Cortex of kidney (tissue), 1 donor: ENCODE measurements around the gene RNU1-1.
"Not testable (repeated sequence)": the region's sequence is repeated elsewhere in the genome, so short reads cannot be mapped to it uniquely, and the experiment has no call there.

Experiments used
- DNase-seq: peaks from one replicate; lab custom pipeline; 2025; lab: John Stamatoyannopoulos, UW

The RNU1-1 gene

DNA sequence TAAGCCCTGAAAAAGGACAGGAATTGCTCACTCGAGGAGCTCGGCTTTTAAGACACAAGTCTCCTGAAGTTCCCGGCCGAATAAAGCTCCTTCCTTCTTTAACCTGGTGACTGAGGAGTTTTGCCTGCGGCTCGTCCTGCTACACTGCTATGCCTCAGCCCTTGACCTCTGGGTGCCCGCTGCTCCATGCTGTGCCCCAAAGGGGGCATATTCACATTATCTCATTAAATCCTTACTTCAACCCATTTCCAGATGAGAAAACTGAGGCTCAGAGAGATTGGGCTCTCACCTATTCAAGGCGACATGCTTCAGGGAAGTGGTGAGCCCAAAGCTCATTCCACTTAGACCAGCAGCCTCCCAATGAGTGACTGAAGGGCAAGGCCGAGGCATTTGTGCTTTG lies 20.4 kb downstream of the RNU1-1 start:
- not testable (repeated sequence) for DNase-seq

DNA sequence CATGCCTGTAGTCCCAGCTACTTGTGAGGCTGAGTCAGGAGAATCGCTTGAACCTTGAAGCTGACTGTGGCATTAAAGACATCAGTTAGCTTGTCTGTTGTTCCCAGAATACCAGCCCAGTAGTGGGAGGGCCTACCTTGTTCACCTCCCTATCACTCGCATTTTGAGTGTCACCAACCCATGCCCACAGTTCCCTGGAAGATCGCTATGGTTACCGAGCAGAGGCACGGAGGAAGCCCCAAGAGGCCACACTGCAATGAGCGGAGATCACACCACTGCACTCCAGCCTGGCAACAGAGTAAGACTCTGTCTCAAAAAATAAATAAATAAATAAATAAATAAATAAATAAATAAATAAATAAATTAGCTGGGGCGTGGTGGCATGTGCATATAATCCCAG lies 21.1 kb downstream of the RNU1-1 start:
- DNase-seq: not testable (repeated sequence)

DNA sequence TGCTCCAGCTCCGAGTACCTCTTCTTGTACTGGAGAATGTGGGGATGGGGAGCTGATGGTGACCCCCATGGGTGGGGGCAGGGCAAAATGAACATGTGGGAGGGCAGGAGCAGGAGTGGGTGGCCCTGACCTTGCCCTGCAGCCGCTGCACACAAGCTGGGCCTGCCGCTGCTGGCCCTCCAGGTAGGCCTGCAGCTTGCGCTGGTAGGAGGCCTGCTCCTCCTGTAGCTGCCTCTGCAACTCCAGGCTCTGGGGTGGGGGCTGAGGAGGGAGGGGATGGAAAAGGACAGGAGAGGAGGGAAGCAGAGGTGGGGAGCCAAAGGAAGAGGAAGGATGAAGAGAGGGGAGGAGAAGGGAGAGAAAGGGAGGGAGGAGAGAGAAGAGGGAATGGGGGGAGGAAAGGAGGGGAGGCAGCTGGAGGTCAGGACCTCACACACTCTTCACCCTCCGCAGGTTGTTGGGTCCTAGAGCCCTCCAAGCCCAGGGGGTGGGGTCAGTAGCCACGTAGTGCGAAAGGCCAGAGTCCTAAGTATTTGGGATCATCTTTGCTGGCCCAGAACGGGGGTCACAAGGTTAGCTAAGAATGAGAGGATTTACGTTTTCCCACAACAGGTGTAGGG lies 22.9 kb downstream of the RNU1-1 start:
- no peak for DNase-seq

DNA sequence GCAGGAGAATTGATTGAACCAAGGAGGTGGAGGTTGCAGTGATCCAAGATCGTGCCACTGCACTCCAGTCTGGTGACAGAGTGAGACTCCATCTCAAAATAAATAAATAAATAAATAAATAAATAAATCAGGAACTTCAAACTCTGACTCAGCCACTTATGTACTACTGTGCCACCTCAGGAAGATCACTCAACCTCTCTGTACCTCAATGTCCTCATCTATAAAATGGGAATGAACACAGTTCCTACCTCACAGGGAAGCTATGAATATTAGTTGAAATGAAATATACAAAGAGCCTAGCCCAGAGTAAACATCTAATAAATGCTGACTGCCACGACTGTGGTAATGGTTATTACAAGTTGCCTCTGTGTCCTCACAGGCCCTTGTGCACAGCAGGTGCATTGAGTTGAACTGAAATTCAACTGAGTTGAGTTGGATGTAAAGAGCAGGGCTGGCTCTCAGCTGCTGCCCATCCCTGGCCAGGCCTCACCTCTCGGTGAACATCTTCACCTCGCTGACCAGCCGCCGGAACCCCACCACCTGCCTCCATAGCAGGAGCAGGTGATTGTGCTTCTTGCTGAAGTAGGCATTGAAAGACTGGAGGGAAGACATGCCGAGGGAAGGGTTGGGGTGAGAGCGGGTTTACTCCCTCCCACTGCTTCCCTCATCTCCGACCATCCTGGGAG lies 24.7 kb downstream of the RNU1-1 start:
- DNase-seq: not testable (repeated sequence)

DNA sequence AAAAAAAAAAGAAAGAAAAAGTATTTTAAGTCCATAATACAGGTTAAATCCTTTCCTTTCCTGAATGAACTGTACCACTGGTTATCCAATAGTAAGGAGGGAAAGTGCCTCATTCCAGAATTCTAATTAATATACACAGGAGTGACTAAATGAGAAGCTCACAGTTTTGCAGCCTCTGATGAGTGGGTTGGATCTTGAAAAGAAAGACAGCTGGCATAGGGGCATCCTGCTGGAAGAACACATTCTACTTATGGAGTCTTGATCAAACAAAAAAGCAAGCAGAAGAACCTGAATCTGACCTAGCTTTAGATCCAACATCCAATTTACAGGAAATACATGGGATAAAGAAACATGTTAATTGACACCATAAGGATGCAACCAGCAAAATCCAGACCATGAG lies 27.1 kb downstream of the RNU1-1 start:
- not testable (repeated sequence) for DNase-seq

DNA sequence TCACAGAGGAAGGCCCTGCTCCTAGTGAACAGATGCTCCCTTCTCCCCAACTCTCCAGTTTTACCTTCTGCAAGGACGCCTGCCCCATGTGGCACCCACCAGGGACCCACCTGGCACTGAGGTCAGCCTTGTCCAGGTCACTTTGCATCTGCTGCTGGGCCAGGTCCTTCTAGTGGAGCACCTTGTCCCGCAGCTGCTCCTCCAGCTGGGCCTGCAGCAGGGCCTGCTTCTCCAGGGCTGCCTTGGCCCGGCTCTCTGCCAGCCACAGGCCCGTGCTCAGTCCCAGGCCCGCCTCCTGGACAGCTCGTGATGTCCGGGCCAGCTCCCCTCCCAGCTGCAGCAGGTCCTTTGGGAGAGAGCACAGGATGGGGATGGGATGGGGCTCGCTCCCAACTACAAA lies 27.8 kb downstream of the RNU1-1 start:
- DNase-seq: not testable (repeated sequence)

DNA sequence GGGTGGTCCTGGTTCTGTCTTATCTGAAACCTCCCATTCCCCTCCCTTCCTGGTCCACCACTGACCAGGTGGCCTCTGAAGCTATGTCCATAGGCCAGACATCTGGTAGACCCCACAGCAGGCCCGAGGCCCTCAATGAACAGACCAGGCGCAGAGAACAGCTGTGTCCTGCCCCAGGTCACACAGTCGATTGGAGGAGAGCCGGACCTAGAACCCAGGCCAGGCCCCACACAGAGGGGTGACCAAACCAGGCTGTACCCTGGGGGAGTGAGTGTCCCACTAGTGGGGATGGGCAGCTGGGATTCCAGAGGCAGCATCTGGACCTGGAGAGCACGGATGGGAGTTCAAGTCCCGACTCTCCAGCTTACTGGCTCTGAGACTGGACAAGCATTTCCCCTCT lies 29.2 kb downstream of the RNU1-1 start:
- no peak for DNase-seq

DNA sequence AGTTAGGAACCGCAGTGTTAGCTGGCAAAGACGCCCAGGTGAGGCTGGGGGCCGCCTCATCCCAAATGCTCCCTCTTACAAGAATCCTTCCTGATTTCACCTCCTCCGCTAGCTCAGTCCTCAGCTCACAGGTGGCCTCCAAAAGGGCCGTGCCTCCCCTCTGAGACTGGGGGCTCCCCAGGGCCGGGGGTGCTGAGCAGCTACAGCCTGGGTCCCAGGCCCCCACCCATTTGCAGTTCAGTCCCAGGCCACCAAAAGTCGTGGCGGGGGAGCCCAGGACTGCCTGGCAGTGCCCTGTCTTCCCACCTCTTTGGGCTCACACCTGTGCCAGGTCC lies 29.6 kb downstream of the RNU1-1 start:
- no peak for DNase-seq

DNA sequence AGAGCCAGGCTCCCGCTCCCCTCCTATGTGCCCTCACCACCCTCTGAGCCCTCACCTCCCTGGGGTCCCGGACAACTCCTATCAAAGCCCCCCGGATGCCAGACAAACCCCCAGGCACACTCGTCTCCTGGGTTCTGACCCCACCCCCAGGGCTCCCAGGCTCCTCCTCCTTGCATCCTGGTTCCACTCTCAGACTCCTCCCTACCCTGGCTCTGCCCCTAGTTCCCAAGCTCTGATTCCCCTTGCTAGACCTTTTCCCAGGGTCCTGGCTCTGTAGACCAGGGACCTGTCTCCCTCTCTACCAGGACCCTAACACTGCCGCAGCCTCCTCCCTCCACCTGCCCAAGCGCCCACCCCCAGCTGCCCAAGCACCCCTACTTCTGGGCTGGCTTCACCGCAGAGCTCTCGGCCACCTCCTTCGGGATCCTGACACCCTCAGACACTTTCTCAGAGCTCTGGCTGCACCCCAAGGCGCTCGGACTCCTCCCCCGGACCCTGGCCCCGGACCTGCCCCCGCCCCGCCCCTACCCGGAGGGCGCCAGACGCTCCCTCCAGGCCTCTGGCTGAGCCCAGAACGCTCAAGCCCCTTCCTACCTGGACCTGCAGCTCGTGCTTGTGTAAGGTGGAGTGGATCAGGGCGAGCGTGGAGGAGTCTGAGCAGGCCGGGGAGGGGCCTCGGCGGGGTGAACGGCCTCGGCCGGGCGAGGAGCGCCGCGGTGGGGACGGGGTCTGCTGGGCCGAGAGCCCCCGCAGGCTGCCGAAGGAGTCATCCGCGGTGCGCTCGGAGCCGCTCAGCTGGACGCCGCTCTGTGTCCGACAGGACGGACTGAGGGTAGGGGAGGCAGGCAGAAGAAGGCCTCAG lies 30.2 kb downstream of the RNU1-1 start:
- not testable (repeated sequence) for DNase-seq

DNA sequence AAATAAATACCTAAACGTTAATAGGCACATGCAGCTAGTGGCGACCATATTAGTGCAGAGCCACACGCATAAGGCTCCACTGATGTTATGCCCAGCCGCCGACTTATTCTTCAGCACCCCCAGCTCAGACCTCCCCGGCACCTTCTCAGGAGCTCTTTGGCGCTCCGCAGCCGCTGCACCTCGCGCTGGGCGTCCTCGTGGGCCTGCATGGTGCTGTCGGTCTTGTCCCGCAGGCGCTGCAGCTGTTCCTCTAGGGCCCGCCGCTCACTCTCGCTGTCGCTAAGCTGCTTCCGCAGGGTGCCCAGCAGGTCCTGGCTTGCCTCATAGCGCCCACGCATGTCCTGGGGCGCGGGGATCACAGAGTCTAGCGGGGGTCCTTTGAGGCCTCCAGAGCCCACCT lies 30.9 kb downstream of the RNU1-1 start:
- not testable (repeated sequence) for DNase-seq

DNA sequence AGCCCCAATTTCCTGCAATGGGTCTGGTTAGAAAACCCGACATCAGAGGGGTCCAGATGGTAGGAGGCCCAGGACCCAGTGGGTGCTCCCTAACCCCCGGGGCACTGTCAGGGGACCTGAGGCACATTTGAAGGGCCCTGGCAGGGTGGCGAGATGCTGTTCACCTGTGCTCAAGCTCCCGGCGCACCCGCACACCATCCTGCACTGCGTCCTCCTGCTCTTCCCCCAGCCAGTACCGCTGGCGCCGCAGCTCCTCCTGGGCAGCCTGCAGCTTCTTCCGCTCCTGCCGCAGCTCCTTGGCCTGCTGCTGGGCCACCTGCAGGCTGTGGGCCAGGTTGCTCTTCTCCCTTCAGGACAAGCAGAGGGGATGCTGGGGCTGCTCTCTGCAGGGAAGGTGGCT lies 36.0 kb downstream of the RNU1-1 start:
- DNase-seq: no peak

DNA sequence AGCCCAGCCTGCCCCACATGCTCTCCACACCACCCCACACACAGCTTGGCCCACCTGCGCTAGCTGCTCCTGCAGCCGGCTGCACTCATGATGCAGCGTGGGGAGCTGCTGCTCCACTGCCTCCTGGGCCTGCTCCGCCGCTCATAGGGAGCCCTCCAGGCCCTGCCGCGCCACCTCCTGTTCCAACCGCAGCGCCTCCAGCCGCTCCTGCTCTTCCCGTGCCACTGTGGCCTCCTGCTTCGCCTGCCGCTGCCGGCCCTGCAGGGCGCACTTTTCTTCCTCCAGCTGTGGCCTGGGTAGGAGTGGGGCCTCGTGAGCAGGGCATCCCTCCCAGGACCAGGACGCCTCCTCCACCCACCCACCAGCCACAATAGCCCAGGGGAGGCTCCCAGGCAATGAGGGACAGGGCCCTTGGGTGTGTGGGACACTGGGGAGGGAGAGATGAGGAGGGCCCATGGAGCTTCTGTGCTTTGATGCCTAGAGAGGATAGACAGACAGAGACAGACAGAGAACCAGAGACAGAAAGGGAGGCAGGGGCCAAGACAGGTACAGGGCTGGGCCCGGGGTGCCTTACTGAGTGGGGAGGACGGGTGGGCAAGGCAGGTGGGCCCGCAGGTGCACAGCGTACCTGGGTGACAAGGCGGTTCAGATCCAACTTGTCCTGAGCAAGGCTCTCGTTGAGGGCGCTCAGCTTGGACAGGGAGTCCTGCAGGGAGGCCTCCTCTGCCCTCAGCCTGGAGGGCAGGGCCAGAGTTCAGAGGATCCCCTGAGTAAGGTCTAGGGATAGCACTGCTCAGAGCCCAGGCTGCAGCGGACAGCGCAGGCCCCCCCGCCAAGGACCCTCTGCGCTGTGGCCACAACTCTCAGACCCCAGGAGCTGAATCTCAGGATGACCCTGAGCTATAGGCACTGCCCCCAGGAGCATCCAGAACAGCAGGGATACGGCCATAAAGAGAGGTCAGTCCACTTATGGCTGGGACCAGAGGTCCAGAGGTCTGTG lies 38.0 kb downstream of the RNU1-1 start:
- DNase-seq: not testable (repeated sequence)

DNA sequence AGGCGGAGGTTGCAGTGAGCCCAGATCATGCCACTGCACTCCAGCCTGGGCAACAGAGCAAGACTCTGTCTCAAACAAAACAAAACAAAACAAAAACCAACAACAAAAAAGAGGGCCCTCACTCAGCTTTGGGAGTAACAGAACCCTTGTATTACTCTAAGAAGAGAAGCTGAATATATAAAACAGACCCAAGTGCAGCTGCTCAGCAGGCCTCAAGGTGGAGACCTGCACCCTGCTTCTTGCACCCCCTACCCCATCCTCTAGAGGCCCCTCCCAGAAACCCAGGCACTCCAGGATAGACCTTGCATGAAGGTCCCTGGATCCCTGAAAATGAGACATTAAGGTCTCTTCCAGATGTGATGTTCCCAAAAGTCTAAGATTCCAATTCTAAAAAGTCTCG lies 39.2 kb downstream of the RNU1-1 start:
- not testable (repeated sequence) for DNase-seq

DNA sequence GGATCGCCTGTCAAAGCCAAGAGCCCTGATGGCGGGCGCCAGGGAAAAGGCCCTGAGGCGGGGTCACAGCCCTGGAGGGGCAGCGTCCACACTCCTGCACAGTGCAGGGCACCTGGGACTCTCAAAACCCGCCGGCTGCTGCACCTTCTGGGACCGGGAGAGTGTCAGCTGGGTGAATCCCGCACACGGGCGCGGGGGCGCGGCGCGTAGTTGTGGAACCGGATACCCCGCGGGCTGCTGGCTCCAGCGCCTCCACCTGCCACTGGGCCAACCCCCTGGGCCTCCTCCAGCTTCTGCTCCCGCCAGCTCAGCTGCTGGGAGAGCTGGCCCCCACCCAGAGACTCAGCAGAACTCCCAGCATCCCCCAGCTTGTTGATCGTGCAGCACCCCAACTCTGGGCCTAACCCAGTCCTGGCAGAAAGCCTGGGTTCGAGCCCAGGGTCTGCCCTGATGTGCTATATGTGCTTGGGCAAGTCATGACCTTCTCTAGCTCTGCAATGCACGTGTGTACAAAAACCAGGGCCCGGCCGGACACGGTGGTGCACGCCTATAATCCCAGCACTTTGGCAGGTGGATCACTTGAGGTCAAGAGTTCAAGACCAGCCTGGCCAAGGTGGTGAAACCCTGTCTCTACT lies 39.8 kb downstream of the RNU1-1 start:
- no peak for DNase-seq

DNA sequence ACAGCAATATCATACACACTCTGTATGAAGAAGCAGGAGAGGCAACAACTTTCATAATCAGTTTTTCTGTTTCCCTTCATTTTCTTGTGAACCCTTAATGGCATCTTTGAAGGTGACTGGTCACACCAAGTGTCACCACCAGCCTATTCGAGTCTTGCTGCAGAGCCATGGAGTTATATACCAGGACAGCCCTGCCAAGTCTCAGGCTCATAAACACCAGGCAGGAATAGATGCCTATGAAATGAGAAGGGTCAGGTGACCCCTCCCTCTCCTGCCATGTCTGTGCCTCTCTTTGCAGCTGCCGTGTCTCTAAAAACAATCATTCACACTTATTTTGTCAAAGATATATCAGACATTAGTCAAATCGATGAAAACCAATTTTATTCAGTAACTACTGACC lies 45.5 kb downstream of the RNU1-1 start:
- no peak for DNase-seq

DNA sequence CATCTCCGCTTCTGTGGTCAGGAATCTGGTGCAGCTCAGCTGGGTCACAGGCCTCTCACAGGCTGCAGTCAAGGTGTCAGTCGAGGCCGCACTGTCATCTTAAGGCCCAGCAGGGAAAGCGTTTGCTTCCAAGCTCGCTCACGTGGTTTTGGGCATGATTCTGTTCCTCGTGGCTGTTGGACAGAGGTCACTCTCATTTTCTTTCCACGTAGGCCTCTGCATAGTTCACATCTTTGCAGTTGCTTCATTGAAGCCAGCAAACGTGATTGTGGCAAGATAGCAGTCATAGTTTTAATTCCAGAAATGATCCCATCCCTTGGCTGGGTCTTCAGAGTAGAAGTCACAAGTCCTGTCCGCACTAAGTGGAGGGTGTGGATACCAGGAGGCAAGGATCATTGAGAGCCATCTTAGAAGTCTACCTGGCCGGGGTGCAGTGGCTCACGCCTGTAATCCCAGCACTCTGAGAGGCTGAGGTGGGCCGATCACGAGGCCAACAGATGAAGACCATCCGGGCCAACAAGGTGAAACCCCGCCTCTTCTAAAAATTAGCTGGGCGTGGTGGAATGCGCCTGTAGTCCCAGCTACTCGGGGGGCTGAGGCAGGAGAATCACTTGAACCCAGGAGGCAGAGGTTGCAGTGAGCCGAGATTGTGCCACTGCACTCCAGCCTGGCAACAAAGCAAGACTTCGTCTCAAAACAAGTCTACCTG lies 49.0 kb downstream of the RNU1-1 start:
- no peak for DNase-seq
